ENCODE measurements around the gene EIF4A2. TPM values are rescaled to one million over a fixed set of nuclear protein-coding genes. Genes with fewer than 3 reads are reported as not detected.

The EIF4A2 gene
- 319 and 691 TPM in 2 replicates for total RNA-seq

- DNase-seq (ENCODE audit: low read depth) = peak; percentile 93
- TF ChIP-seq, protein P1, sequence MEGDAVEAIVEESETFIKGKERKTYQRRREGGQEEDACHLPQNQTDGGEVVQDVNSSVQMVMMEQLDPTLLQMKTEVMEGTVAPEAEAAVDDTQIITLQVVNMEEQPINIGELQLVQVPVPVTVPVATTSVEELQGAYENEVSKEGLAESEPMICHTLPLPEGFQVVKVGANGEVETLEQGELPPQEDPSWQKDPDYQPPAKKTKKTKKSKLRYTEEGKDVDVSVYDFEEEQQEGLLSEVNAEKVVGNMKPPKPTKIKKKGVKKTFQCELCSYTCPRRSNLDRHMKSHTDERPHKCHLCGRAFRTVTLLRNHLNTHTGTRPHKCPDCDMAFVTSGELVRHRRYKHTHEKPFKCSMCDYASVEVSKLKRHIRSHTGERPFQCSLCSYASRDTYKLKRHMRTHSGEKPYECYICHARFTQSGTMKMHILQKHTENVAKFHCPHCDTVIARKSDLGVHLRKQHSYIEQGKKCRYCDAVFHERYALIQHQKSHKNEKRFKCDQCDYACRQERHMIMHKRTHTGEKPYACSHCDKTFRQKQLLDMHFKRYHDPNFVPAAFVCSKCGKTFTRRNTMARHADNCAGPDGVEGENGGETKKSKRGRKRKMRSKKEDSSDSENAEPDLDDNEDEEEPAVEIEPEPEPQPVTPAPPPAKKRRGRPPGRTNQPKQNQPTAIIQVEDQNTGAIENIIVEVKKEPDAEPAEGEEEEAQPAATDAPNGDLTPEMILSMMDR (IDR thresholded peaks at IDR 0.05; ENCODE audit: insufficient read depth, low read depth, low read length) = no peak
- H3K4me3 ChIP-seq (ENCODE audit: low read depth, low read length) = peak within 1 kb of the TSS; percentile 100
Measured at GRCh38 chr3:186783058-186783730, at the start of gene EIF4A2. Gene EIF4A2 (plus strand): TSS chr3:186783577. CDS start chr3:186783611, 34 bp downstream.

- DNase-seq (ENCODE audit: low read depth) = peak; percentile 71
- TF ChIP-seq, protein P1 (IDR thresholded peaks at IDR 0.05; ENCODE audit: insufficient read depth, low read depth, low read length) = no peak
- H3K4me3 ChIP-seq (ENCODE audit: low read depth, low read length) = no peak overlapping the region
Measured at GRCh38 chr3:186742618-186743380, 40.6 kb upstream of the EIF4A2 start.

GRCh38 chr3:186743666-186744065 lies 39.7 kb upstream of the EIF4A2 start:
- no peak overlapping the region for H3K4me3 ChIP-seq (ENCODE audit: low read depth, low read length)
- TF ChIP-seq, protein P1 (IDR thresholded peaks at IDR 0.05; ENCODE audit: insufficient read depth, low read depth, low read length) = no peak
- DNase-seq (ENCODE audit: low read depth) = no peak

DNA sequence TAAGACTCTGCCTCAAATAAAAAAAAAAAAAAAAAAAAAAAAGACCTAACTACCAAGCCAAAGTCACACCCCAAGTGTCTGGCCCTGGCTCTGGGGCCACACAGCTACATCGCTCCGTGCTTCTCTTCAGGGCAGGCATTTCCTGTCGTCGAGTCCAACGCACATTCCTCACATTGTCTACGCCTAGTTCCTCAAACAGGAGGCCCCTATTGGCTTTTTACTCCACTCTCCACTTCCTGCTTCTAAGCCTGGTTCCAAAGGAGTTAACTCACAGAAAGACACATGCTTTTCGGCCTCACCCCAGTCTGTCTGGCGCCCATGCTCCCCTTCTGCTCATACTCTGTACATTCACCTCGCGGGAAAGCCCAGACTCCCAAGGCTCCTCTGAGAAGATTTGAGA lies 37.4 kb upstream of the EIF4A2 start:
- TF ChIP-seq, protein P1 (IDR thresholded peaks at IDR 0.05; ENCODE audit: insufficient read depth, low read depth, low read length) = no peak
- H3K4me3 ChIP-seq (ENCODE audit: low read depth, low read length) = no peak overlapping the region
- peak; percentile 68 for DNase-seq (ENCODE audit: low read depth)

- TF ChIP-seq, protein P1 (IDR thresholded peaks at IDR 0.05; ENCODE audit: insufficient read depth, low read depth, low read length) = no peak
- H3K4me3 ChIP-seq (ENCODE audit: low read depth, low read length) = no peak overlapping the region
- no peak for DNase-seq (ENCODE audit: low read depth)
Measured at GRCh38 chr3:186750316-186750715, 33.1 kb upstream of the EIF4A2 start.

DNA sequence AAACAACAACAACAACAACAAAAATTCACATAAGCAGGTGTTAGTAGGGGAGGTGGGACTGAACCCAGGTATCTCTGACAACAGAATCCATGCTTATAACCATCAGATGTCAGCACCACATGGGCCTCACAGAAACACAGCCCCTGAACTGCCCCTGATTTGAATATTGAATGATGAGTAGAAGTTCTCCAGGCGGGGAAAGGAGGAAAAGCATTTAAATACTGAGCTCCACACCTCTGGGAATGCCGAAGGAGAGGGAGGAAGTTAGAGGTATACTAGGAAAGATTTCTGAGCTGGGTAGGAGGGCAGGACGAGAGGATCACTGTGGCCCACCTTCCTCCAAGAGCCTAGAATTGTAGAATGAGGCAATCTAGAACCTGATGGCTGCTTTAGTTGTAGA lies 31.9 kb upstream of the EIF4A2 start:
- H3K4me3 ChIP-seq (ENCODE audit: low read depth, low read length) = no peak overlapping the region
- TF ChIP-seq, protein P1 (IDR thresholded peaks at IDR 0.05; ENCODE audit: insufficient read depth, low read depth, low read length) = no peak
- no peak for DNase-seq (ENCODE audit: low read depth)
